ENCODE measurements around the gene RBM19.

DNA sequence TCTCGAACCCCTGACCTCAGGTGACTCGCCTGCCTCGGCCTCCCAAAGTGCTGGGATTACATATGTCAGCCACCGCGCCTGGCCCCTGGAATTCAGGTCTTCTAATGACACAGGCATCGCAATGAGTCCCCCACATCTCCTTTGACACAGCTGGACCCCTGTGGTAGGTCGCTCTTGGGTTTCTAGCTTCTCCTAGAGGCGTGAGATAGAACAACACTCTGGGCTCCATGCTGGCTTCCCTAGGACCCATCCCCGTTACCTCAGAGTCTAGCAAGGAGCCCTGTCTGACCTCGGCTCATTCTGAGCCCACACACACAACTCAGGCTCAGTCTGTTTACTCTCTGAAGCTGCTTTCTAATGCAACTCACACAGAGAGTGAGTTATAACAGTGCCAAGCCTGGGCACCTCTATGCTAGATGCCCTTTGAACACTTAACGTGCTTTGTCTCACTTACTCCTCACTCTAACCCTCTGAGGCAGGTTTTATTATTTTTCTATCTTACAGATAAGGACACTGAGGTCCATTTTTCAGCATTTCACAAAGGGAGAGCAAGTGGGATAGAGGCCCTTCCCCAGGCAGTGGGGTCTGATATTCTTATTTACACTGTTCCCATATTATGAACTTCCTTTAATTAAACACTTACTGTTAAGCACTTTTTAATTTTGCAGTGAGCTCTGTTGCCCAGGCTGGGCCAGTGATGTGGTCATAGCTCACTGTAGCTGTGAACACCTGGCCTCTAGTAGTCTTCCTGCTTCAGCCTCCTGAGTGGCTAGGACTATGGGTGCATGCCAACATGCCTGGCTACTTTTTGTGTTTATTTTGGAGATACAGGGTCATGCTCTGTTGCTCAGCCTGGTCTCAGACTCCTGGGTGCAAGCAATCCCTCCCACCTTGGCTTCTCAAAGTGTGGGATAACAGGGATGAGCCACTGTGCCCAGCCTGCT is 40.6 kb upstream of the RBM19 start:
- TF ChIP-seq, protein P1, sequence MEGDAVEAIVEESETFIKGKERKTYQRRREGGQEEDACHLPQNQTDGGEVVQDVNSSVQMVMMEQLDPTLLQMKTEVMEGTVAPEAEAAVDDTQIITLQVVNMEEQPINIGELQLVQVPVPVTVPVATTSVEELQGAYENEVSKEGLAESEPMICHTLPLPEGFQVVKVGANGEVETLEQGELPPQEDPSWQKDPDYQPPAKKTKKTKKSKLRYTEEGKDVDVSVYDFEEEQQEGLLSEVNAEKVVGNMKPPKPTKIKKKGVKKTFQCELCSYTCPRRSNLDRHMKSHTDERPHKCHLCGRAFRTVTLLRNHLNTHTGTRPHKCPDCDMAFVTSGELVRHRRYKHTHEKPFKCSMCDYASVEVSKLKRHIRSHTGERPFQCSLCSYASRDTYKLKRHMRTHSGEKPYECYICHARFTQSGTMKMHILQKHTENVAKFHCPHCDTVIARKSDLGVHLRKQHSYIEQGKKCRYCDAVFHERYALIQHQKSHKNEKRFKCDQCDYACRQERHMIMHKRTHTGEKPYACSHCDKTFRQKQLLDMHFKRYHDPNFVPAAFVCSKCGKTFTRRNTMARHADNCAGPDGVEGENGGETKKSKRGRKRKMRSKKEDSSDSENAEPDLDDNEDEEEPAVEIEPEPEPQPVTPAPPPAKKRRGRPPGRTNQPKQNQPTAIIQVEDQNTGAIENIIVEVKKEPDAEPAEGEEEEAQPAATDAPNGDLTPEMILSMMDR (conservative IDR thresholded peaks at IDR 0.05), result no peak
- TF ChIP-seq ZFX (IDR thresholded peaks at IDR 0.05), result no peak
